H1 (cell line): ENCODE data around the gene IL37. TPM values are rescaled to one million over a fixed set of nuclear protein-coding genes. Genes with fewer than 3 reads are reported as not detected.

Experiments
- CTCF ChIA-PET: fragments of 300-600 bp; sonication (Branson Sonifier 250); formaldehyde crosslinking; loops from one replicate; lab custom pipeline; 2021; ENCODE audit not compliant: partially characterized antibody; lab: Charles Lee
- POLR2A ChIA-PET: fragments of 300-600 bp; sonication (Branson Sonifier 250); formaldehyde crosslinking; loops from one replicate; lab custom pipeline; 2021; ENCODE audit warnings: inconsistent platforms; ENCODE audit not compliant: partially characterized antibody; lab: Charles Lee
- DNase-seq, 2 experiments: peaks; one replicate each; pipeline versions ENCODE4 v3.0.0 to v3.0.0-alpha.2; 2010 to 2022; ENCODE audit warnings: low spot score in 2 of 2, low read depth in 1 of 2, mixed read lengths in 1 of 2
- FAIRE-seq: peaks from 2 replicates; lab custom pipeline; 2011; peaks lifted over from hg19 to GRCh38; lab: Jason Lieb, UNC
- H2AFZ ChIP-seq: 2 replicates; pipeline ENCODE4 v1.8.1; 2012; ENCODE audit warnings: low read length, inconsistent platforms
- H2AK5ac ChIP-seq: 2 replicates; pipeline ENCODE4 v1.6.1; 2013; ENCODE audit warnings: low read depth, low read length
- H2BK120ac ChIP-seq: replicated peaks from 2 replicates; pipeline ENCODE3; 2013; ENCODE audit warnings: low read depth, low read length, inconsistent platforms
- H2BK12ac ChIP-seq: 2 replicates; pipeline ENCODE4 v1.6.1; 2013; ENCODE audit warnings: low read depth, low read length
- H2BK15ac ChIP-seq: 2 replicates; pipeline ENCODE4 v1.6.1; 2013; ENCODE audit warnings: low read length
- H2BK20ac ChIP-seq: 2 replicates; pipeline ENCODE4 v1.6.1; 2013; ENCODE audit warnings: low read length
- H2BK5ac ChIP-seq: 2 replicates; pipeline ENCODE4 v1.6.1; 2013; ENCODE audit warnings: low read depth, low read length
- H3K14ac ChIP-seq: 2 replicates; pipeline ENCODE4 v1.6.1; 2013; ENCODE audit warnings: inconsistent platforms; ENCODE audit not compliant: insufficient read length
- H3K18ac ChIP-seq: 2 replicates; pipeline ENCODE4 v1.6.1; 2013; ENCODE audit warnings: low read length; ENCODE audit errors: extremely low read depth
- H3K23ac ChIP-seq: 2 replicates; pipeline ENCODE4 v1.6.1; 2013; ENCODE audit warnings: inconsistent platforms; ENCODE audit not compliant: insufficient read length
- H3K23me2 ChIP-seq: 2 replicates; pipeline ENCODE4 v1.6.1; 2013; ENCODE audit warnings: low read depth, low read length
- H3K27ac ChIP-seq: 2 replicates; pipeline ENCODE4 v1.6.1; 2011; ENCODE audit warnings: low read depth, low read length, inconsistent platforms
- H3K27me3 ChIP-seq, 4 experiments: replicated peaks in 1 of 4; 1 replicate in 1 of 4; 2 replicates in 3 of 4; pipeline versions ENCODE4 v1.6.1 to v1.8.1; 2011 to 2013; ENCODE audit warnings: low read length in 3 of 4, mild to moderate bottlenecking in 3 of 4, inconsistent platforms in 2 of 4, mixed read lengths in 2 of 4, moderate library complexity in 1 of 4; ENCODE audit not compliant: control insufficient read depth in 3 of 4, insufficient read depth in 3 of 4; ENCODE audit errors: extremely low read depth in 1 of 4
- H3K36me3 ChIP-seq, 4 experiments: 2 replicates each; pipeline versions ENCODE4 v1.6.1 to v1.8.1; 2011 to 2013; ENCODE audit warnings: mild to moderate bottlenecking in 4 of 4, low read length in 3 of 4, moderate library complexity in 2 of 4, control low read depth in 1 of 4, inconsistent platforms in 1 of 4; ENCODE audit not compliant: insufficient read depth in 4 of 4, control insufficient read depth in 2 of 4
- H3K4ac ChIP-seq: replicated peaks from 2 replicates; pipeline ENCODE3; 2013; ENCODE audit warnings: low read length, low read depth, mixed read lengths, inconsistent platforms; ENCODE audit not compliant: insufficient read length
- H3K4me1 ChIP-seq, 4 experiments: replicated peaks in 1 of 4; 1 replicate in 1 of 4; 2 replicates in 3 of 4; pipeline versions ENCODE4 v1.6.1 to v1.8.1; 2011 to 2013; ENCODE audit warnings: low read length in 3 of 4, inconsistent platforms in 2 of 4, mixed read lengths in 1 of 4; ENCODE audit not compliant: insufficient read depth in 4 of 4, control insufficient read depth in 3 of 4
- H3K4me2 ChIP-seq, 2 experiments: 2 replicates each; pipeline versions ENCODE4 v1.6.1 to v1.8.1; 2011 to 2013; ENCODE audit warnings: low read depth in 2 of 2, low read length in 2 of 2, control low read depth in 1 of 2, inconsistent platforms in 1 of 2, mild to moderate bottlenecking in 1 of 2; ENCODE audit not compliant: insufficient read depth in 1 of 2
- H3K4me3 ChIP-seq, 4 experiments: fragments of 200-600, 300-600 bp in 1 of 4; sonication (generic), shearing (Covaris generic), sonication (Bioruptor Twin) in 1 of 4; 2 replicates each; pipeline versions ENCODE4 v1.5.1 to v1.8.1; 2011 to 2016; ENCODE audit warnings: low read length in 4 of 4, low read depth in 3 of 4, control low read depth in 2 of 4, inconsistent platforms in 2 of 4, mild to moderate bottlenecking in 2 of 4, mixed read lengths in 1 of 4, moderate library complexity in 1 of 4; ENCODE audit not compliant: insufficient read depth in 2 of 4; ENCODE audit errors: extremely low read depth in 1 of 4
- H3K56ac ChIP-seq: replicated peaks from 2 replicates; pipeline ENCODE3; 2013; ENCODE audit warnings: low read depth, mild to moderate bottlenecking, mixed read lengths, low read length, inconsistent platforms; ENCODE audit not compliant: insufficient read length
- H3K79me1 ChIP-seq: 2 replicates; pipeline ENCODE4 v1.6.1; 2013; ENCODE audit warnings: low read depth, low read length, control low read depth
- H3K79me2 ChIP-seq, 2 experiments: 2 replicates each; pipeline versions ENCODE4 v1.6.1 to v1.8.1; 2012 to 2013; ENCODE audit warnings: low read length in 2 of 2, mild to moderate bottlenecking in 2 of 2, inconsistent platforms in 1 of 2; ENCODE audit not compliant: insufficient read depth in 2 of 2, control insufficient read depth in 1 of 2
- H3K9ac ChIP-seq, 4 experiments: replicated peaks in 1 of 4; 1 replicate in 1 of 4; 2 replicates in 3 of 4; pipeline versions ENCODE4 v1.6.1 to v1.8.1; 2011 to 2013; ENCODE audit warnings: low read depth in 3 of 4, low read length in 3 of 4, control low read depth in 2 of 4, mild to moderate bottlenecking in 2 of 4, moderate library complexity in 2 of 4, inconsistent platforms in 1 of 4; ENCODE audit errors: extremely low read depth in 1 of 4
- H3K9me3 ChIP-seq, 2 experiments: 2 replicates each; pipeline versions ENCODE4 v1.6.1 to v1.8.1; 2012 to 2013; ENCODE audit warnings: mild to moderate bottlenecking in 2 of 2, moderate library complexity in 2 of 2, control low read depth in 1 of 2, inconsistent platforms in 1 of 2, low read depth in 1 of 2, low read length in 1 of 2, mixed read lengths in 1 of 2; ENCODE audit not compliant: insufficient read depth in 2 of 2
- H4K20me1 ChIP-seq, 2 experiments: replicated peaks in 1 of 2; 2 replicates each; pipeline versions ENCODE3 to v1.8.1; 2011 to 2013; ENCODE audit warnings: inconsistent platforms in 2 of 2, low read length in 2 of 2, mild to moderate bottlenecking in 1 of 2; ENCODE audit not compliant: insufficient read depth in 2 of 2, control insufficient read depth in 1 of 2
- H4K5ac ChIP-seq: 2 replicates; pipeline ENCODE4 v1.6.1; 2013; ENCODE audit warnings: low read length, low read depth, mixed read lengths, inconsistent platforms; ENCODE audit not compliant: insufficient read length
- H4K8ac ChIP-seq: 2 replicates; pipeline ENCODE4 v1.8.0; 2013; ENCODE audit warnings: mild to moderate bottlenecking, moderate library complexity, low read length, inconsistent platforms; ENCODE audit not compliant: insufficient read depth; ENCODE audit errors: extremely low read depth
- H4K91ac ChIP-seq: replicated peaks from 2 replicates; pipeline ENCODE3; 2013; ENCODE audit warnings: low read length, mixed read lengths, inconsistent platforms; ENCODE audit not compliant: insufficient read length
- ASH2L ChIP-seq: fragments of 200-600, 300-600 bp; sonication (generic); IDR thresholded peaks from one replicate; pipeline ENCODE4 v1.7.1; 2017; ENCODE audit warnings: low read length
- CEBPB ChIP-seq: IDR thresholded peaks from 2 replicates; pipeline ENCODE4 v1.6.1; 2012; ENCODE audit warnings: low read depth, low read length
- EGR1 ChIP-seq: IDR thresholded peaks from 2 replicates; pipeline ENCODE4 v1.6.1; 2011; ENCODE audit warnings: low read depth, low read length, borderline replicate concordance
- GABPA ChIP-seq: IDR thresholded peaks from 2 replicates; pipeline ENCODE4 v1.6.1; 2011; ENCODE audit warnings: mild to moderate bottlenecking, low read length, moderate library complexity, borderline replicate concordance; ENCODE audit not compliant: insufficient read depth
- GTF2F1 ChIP-seq: IDR thresholded peaks from 2 replicates; pipeline ENCODE4 v1.6.1; 2012; ENCODE audit warnings: low read depth, low read length, improper control_type of control experiment, borderline replicate concordance
- HDAC6 ChIP-seq: IDR thresholded peaks from one replicate; pipeline ENCODE4 v1.7.1; 2012; ENCODE audit warnings: low read depth, mild to moderate bottlenecking, inconsistent platforms, low read length, moderate library complexity
- JUN ChIP-seq: IDR thresholded peaks from 2 replicates; pipeline ENCODE4 v1.6.1; 2011; ENCODE audit warnings: low read depth, mild to moderate bottlenecking, improper control_type of control experiment, low read length
- NRF1 ChIP-seq: IDR thresholded peaks from 2 replicates; pipeline ENCODE4 v1.6.1; 2011; ENCODE audit warnings: mild to moderate bottlenecking, low read depth, low read length, improper control_type of control experiment
- RNF2 ChIP-seq: fragments of 200-900, 300-1000 bp; sonication (generic); IDR thresholded peaks from 2 replicates; pipeline ENCODE4 v1.7.1; 2016; ENCODE audit warnings: borderline replicate concordance, low read depth, mild to moderate bottlenecking, antibody characterized with exemption, low read length; ENCODE audit not compliant: poor library complexity, severe bottlenecking; ENCODE audit errors: missing control alignments
- SIN3A ChIP-seq, 2 experiments: IDR thresholded peaks in 1 of 2; conservative IDR thresholded peaks in 1 of 2; 2 replicates each; pipeline ENCODE4 v1.6.1; 2011 to 2012; ENCODE audit warnings: low read length in 2 of 2, improper control_type of control experiment in 1 of 2, low read depth in 1 of 2, mild to moderate bottlenecking in 1 of 2
- SIRT6 ChIP-seq: IDR thresholded peaks from one replicate; pipeline ENCODE4 v1.7.1; 2012; ENCODE audit warnings: low read length, inconsistent platforms
- SP1 ChIP-seq: IDR thresholded peaks from 2 replicates; pipeline ENCODE4 v1.6.1; 2011; ENCODE audit warnings: low read depth, low read length
- TBP ChIP-seq: IDR thresholded peaks from 2 replicates; pipeline ENCODE4 v1.6.1; 2011; ENCODE audit warnings: low read depth, low read length, improper control_type of control experiment
- ZNF274 ChIP-seq: IDR thresholded peaks from 2 replicates; pipeline ENCODE4 v1.7.0; 2012; ENCODE audit warnings: low read length, borderline replicate concordance; ENCODE audit errors: extremely low read depth
- WGBS, 2 experiments: shearing (Covaris generic) in 1 of 2; methylation state at CpG; one replicate each; pipeline versions ENCODE4 v1.1.6 to v1.1.7; 2013 to 2015; ENCODE audit warnings: low lambda C conversion rate in 2 of 2, mixed read lengths in 2 of 2, inconsistent platforms in 1 of 2, low coverage in 1 of 2, missing lambda C conversion rate in 1 of 2; ENCODE audit not compliant: insufficient replicate concordance in 2 of 2, insufficient coverage in 1 of 2, insufficient read length in 1 of 2; ENCODE audit errors: extremely low coverage in 1 of 2, missing lambda C conversion rate in 1 of 2; 5-methylcytosine and 5-hydroxymethylcytosine counted together
- polyA plus RNA-seq, 7 experiments: library from polyadenylated mRNA; depleted of rRNA in 3 of 7; stranded (reverse) in 5 of 7; unstranded in 2 of 7; fragments of >200 nt in 5 of 7; fragments of 200-250 nt in 2 of 7; gene quantifications; 1 replicate in 5 of 7; 2 replicates in 1 of 7; 4 replicates in 1 of 7; pipeline versions ENCODE4 v1.2.1 to v1.2.3, GENCODE V29; 2011 to 2013; ENCODE audit warnings: missing spikeins in 2 of 7, mixed read lengths in 2 of 7
- total RNA-seq: library from RNA; stranded (reverse); fragmentation: NEBNext Ultra II Directional; extraction: Animal tissue kit (Norgen Biotek cat#: 25700); gene quantifications from 2 replicates; pipeline ENCODE4 v1.2.1, GENCODE V29; 2021
- TF ChIP-seq, protein P1 (sequence below): IDR thresholded peaks from 2 replicates; pipeline ENCODE4 v1.6.1; 2012; ENCODE audit warnings: inconsistent platforms

The IL37 gene
- total and polyA plus RNA-seq, 2 of the 8 experiments (the other 6 are each of a cell fraction or from before 2014, with no cell fraction given): 0.18 TPM; not detected in 1

DNA sequence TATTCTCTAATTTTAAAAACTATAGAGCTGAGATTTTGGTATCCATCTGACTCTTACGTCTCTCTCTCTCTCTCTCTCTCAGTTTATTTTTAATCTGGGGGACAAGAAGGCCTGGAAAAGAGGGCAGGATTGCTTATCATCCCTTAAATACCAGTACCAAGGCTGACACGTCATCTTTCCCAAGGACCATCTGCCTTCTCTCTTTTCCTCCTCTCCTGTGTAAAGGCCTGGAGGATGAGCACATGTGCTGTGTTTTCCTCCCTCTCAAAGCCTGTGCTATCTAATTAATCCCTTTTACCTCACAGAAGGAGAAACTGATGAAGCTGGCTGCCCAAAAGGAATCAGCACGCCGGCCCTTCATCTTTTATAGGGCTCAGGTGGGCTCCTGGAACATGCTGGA lies 7.3 kb downstream of the IL37 start:
- H2BK5ac ChIP-seq: no peak overlapping the region
- H2AFZ ChIP-seq: no peak overlapping the region
- H3K56ac ChIP-seq: no peak overlapping the region
- no peak overlapping the region for H2BK120ac ChIP-seq
- peaks cover 2 to 9% of the 10 kb centered on the region in 2 experiments; a peak in 2 of 4 replicates for H3K9me3 ChIP-seq
- H3K4ac ChIP-seq: no peak overlapping the region
- H3K79me1 ChIP-seq: no peaks in the 10 kb centered on the region
- no peak overlapping the region for H4K91ac ChIP-seq
- no peak overlapping the region for H2BK12ac ChIP-seq
- ChIA-PET POLR2A (no interaction called here), CTCF (interaction anchor here (0.9 to 1.0 kb wide), 2 partner anchors 8 to 23 kb away, joined by 3 to 5 read pairs; no protein-coding TSS in a partner anchor)
- WGBS, 2 experiments: 85% methylated on average over 4 of the region's 4 CpGs; no CpG with 5 or more reads in 1 of the 2 experiments
- H2AK5ac ChIP-seq: no peak overlapping the region
- H3K4me2 ChIP-seq: no peak overlapping the region
- H3K9ac ChIP-seq: no peak overlapping the region
- H4K8ac ChIP-seq: no peak overlapping the region
- H3K36me3 ChIP-seq: no peaks in the 10 kb centered on the region
- FAIRE-seq (no peak), DNase-seq (no peak)
- no peaks in the 10 kb centered on the region for H3K4me1 ChIP-seq
- no peaks in the 10 kb centered on the region for H4K20me1 ChIP-seq
- H2BK15ac ChIP-seq: no peak overlapping the region
- H3K79me2 ChIP-seq: no peaks in the 10 kb centered on the region
- H3K18ac ChIP-seq: no peak overlapping the region
- H3K27ac ChIP-seq: no peak overlapping the region
- no peak overlapping the region for H4K5ac ChIP-seq
- no peak overlapping the region for H2BK20ac ChIP-seq
- H3K23me2 ChIP-seq: no peaks in the 10 kb centered on the region
- H3K23ac ChIP-seq: no peak overlapping the region
- H3K14ac ChIP-seq: no peak overlapping the region
- no peak overlapping the region for H3K4me3 ChIP-seq
- no peaks in the 10 kb centered on the region; a peak in 1 of 7 replicates for H3K27me3 ChIP-seq
- TF ChIP-seq SIN3A (conservative IDR thresholded peaks at IDR 0.05 in 1 of 2, IDR thresholded peaks at IDR 0.05 in 1 of 2; ENCODE audit: low read depth in 1 of 2, low read length in 2 of 2) (no peak), ASH2L (no peak), SIRT6 (no peak), GABPA (no peak), ZNF274 (no peak), SP1 (no peak), HDAC6 (no peak), JUN (no peak), NRF1 (no peak), GTF2F1 (no peak), EGR1 (no peak), CEBPB (no peak), RNF2 (no peak), TBP (no peak)
- TF ChIP-seq, protein P1, sequence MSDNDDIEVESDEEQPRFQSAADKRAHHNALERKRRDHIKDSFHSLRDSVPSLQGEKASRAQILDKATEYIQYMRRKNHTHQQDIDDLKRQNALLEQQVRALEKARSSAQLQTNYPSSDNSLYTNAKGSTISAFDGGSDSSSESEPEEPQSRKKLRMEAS: no peak
